Sigmoid colon (tissue), 7 donors: ENCODE results near the gene ANKRD53. TPM values are rescaled to one million over a fixed set of nuclear protein-coding genes. Genes with fewer than 3 reads are reported as not detected.
A peak's percentile ranks its signal among the peaks of the same experiment; 100 is the strongest.

ENCODE experiments used
- DNase-seq: peaks from one replicate; pipeline ENCODE4 v3.0.0-alpha.2; 2019
- H3K27ac ChIP-seq, 4 donors: fragments of 200-600 bp; sonication (generic); one replicate each; pipeline ENCODE4 v1.5.1; 2016 to 2019; ENCODE audit warnings: mild to moderate bottlenecking in 1 of 4
- H3K27me3 ChIP-seq, 3 donors: fragments of 200-600 bp; sonication (generic); one replicate each; pipeline ENCODE4 v1.5.1; 2019; ENCODE audit warnings: mild to moderate bottlenecking in 1 of 3
- H3K36me3 ChIP-seq, 4 donors: fragments of 200-600 bp; sonication (generic); one replicate each; pipeline ENCODE4 v1.5.1; 2016 to 2019
- H3K4me1 ChIP-seq, 4 donors: fragments of 200-600 bp; sonication (generic); one replicate each; pipeline ENCODE4 v1.5.1; 2017 to 2019
- H3K4me3 ChIP-seq, 4 donors: fragments of 200-600 bp; sonication (generic); one replicate each; pipeline ENCODE4 v1.5.1; 2017 to 2019; ENCODE audit warnings: mild to moderate bottlenecking in 2 of 4, moderate library complexity in 1 of 4
- H3K9me3 ChIP-seq, 4 donors: fragments of 200-600 bp in 3 of 4; sonication (generic) in 3 of 4; one replicate each; pipeline versions ENCODE4 v1.5.1 to v1.6.1; 2013 to 2019
- CTCF ChIP-seq, 4 experiments: fragments of 450-650 bp in 3 of 4; fragments of 200-600 bp in 1 of 4; IDR thresholded peaks; one replicate each; pipeline ENCODE4 v1.5.1; 2016 to 2019; ENCODE audit warnings: antibody characterized with exemption in 4 of 4, mild to moderate bottlenecking in 3 of 4, moderate library complexity in 2 of 4
- EP300 ChIP-seq, 4 donors: sonication (generic); formaldehyde crosslinking; IDR thresholded peaks; one replicate each; pipeline ENCODE4 v1.6.1; 2017; ENCODE audit warnings: antibody characterized with exemption in 4 of 4
- POLR2A ChIP-seq, 2 donors: fragments of 450-650 bp; IDR thresholded peaks; one replicate each; pipeline ENCODE4 v1.6.1; 2016; ENCODE audit warnings: antibody characterized with exemption in 2 of 2, mild to moderate bottlenecking in 2 of 2, moderate library complexity in 2 of 2
- POLR2AphosphoS5 ChIP-seq, 4 donors: sonication (generic); formaldehyde crosslinking; IDR thresholded peaks; one replicate each; pipeline ENCODE4 v1.6.1; 2017; ENCODE audit warnings: antibody characterized with exemption in 4 of 4
- WGBS, 2 donors: extraction: QIAGEN DNeasy Blood & Tissue Kit; methylation state at CpG; one replicate each; pipeline ENCODE4 v1.1.7; 2013; 5-methylcytosine and 5-hydroxymethylcytosine counted together
- intact Hi-C: fragments of 100-400 bp; cut with DNase I; formaldehyde crosslinking; loops from one replicate; pipeline ENCODE4 v1.15.1; 2023
- polyA plus RNA-seq, 3 donors: library from polyadenylated mRNA; stranded (reverse); fragments of 200-250 nt; gene quantifications; one replicate each; pipeline ENCODE4 v1.2.3, GENCODE V29; 2013
- total RNA-seq, 4 donors: library from RNA; depleted of rRNA; stranded (reverse); fragments of >200 nt; gene quantifications; one replicate each; pipeline ENCODE4 v1.1.0, GENCODE V29; 2016
- donor health status: healthy with polysubstance abuse.
- donor health status: Bipolar disorder and iron deficiency.
- donor health status: healthy.

ANKRD53 gene
- total and polyA plus RNA-seq, 7 donors = 0.49 to 1.9 (median 1.0) TPM; not detected in 1

DNA sequence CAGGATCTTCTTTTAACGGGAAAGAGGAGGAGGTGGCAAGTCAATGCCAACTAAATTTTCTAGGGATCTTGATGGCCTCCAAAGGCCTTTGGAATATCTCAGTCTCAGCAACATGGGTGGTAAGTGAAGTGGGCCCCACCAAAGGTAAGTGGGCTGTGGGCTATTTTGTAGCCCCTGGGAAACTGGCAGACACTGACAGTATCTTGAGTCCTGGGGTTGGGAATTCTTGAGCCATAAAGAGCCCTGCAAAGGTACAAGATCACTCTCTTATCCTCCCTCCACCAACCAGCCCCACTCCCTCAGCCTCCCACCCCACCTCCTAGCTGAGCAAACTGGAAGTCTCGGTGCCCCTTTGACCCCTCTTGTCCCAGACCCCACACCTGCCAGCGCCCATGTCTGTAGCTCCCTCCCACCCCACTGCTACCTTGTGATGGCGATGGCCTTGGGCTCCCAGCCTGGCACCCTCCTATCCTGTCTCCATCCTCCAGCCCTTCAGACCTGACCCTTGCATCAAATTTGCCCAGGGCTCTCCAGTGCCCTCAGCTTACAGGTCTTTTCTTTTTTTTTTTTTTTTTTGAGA is 34.2 kb upstream of the ANKRD53 start:
- Histone ChIP-seq H3K4me3 (no peak overlapping the region), H3K4me1 (peaks cover 0 to 11% (median 5%) of the 10 kb centered on the region in 4 donors), H3K27ac (no peak overlapping the region), H3K27me3 (peaks cover 0 to 32% (median 2%) of the 10 kb centered on the region in 3 donors), H3K9me3 (no peaks in the 10 kb centered on the region), H3K36me3 (no peaks in the 10 kb centered on the region)
- WGBS, 2 donors = 75 to 82% methylated on average over 4 of the region's 4 CpGs
- TF ChIP-seq POLR2AphosphoS5 (IDR thresholded peaks at IDR 0.05) (no peak), EP300 (IDR thresholded peaks at IDR 0.05) (no peak), CTCF (IDR thresholded peaks at IDR 0.05) (no peak), POLR2A (IDR thresholded peaks at IDR 0.05) (no peak)
- intact Hi-C loops = no loop called here
- peak; percentile 60 for DNase-seq

GRCh38 chr2:70946832-70947442 is 31.5 kb upstream of the ANKRD53 start:
- Histone ChIP-seq H3K27me3 (peaks cover 0 to 25% (median 0%) of the 10 kb centered on the region in 3 donors), H3K27ac (no peak overlapping the region), H3K4me3 (no peak overlapping the region), H3K4me1 (peaks cover 0 to 11% (median 5%) of the 10 kb centered on the region in 4 donors), H3K36me3 (no peaks in the 10 kb centered on the region), H3K9me3 (no peaks in the 10 kb centered on the region)
- peak; percentile 66 for DNase-seq
- TF ChIP-seq EP300 (IDR thresholded peaks at IDR 0.05) = no peak
- TF ChIP-seq POLR2A (IDR thresholded peaks at IDR 0.05) = no peak
- peak; percentile 30 to 72 (median 54) for TF ChIP-seq CTCF (IDR thresholded peaks at IDR 0.05)
- no peak for TF ChIP-seq POLR2AphosphoS5 (IDR thresholded peaks at IDR 0.05)
- WGBS, 2 donors = 19 to 22% methylated on average over 8 of the region's 8 CpGs
- intact Hi-C loops = loop anchor here (1.0 to 5.0 kb wide), 3 partner anchors 76 to 155 kb away; partner anchors contain the start of gene FIGLA

DNA sequence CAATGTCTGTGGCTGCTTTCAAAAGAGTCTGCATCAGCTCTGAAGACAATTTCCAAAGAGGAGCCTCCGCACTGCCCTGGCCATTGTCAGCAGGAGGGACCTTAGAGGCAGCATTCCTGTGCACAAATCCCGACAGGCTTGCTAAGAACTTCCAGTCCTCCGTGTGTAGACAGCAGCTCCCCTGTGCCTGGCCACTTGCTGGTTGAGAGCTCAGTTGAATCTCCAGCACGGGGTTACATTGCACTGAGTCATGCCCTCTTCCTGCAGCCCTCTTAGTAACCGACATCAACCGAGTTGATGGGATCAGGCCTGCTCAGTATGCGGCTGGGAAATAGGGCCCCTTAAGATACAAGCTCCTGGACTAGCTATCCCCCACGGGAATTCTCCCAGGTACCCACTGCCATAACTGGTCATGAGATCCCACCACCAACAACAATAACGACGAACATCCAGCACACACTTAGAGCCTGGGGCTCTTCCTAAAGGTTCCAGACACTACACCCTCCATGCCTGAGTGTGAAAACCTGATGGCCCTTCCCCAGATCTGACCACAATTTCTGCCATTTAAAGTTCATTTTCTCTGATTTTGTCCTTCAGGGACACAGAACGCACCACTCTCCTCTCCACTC is 30.8 kb upstream of the ANKRD53 start:
- no peak overlapping the region for H3K27ac ChIP-seq

More for the DNA sequence above, 30.8 kb upstream of the ANKRD53 start:
- intact Hi-C loops = loop anchor here (1.0 to 5.0 kb wide), 3 partner anchors 76 to 155 kb away; partner anchors contain the start of gene FIGLA
- 56 to 58% methylated on average over 11 of the region's 11 CpGs for WGBS, 2 donors
- TF ChIP-seq POLR2A (IDR thresholded peaks at IDR 0.05) (no peak), EP300 (IDR thresholded peaks at IDR 0.05) (no peak), POLR2AphosphoS5 (IDR thresholded peaks at IDR 0.05) (no peak), CTCF (IDR thresholded peaks at IDR 0.05) (no peak)
- H3K4me1 ChIP-seq = peaks cover 0 to 11% (median 5%) of the 10 kb centered on the region in 4 donors
- H3K9me3 ChIP-seq = no peaks in the 10 kb centered on the region
- H3K27me3 ChIP-seq = peaks cover 0 to 26% (median 0%) of the 10 kb centered on the region in 3 donors
- H3K4me3 ChIP-seq = peak overlapping the region in 3 of 4 donors; percentile 24 to 47 (median 36)
- no peaks in the 10 kb centered on the region for H3K36me3 ChIP-seq
- peak; percentile 50 for DNase-seq
